Neural cell (in vitro differentiated cells): ENCODE data around the gene MACIR. TPM values are rescaled to one million over a fixed set of nuclear protein-coding genes. Genes with fewer than 3 reads are reported as not detected.

Experiments used
- H2AFZ ChIP-seq: fragments of 200-600, 300-800 bp; sonication (generic), shearing (Covaris generic); 2 replicates; pipeline ENCODE4 v1.6.0; 2014; ENCODE audit warnings: low read depth, mild to moderate bottlenecking, antibody characterized with exemption, low read length, moderate library complexity
- H3F3A ChIP-seq: fragments of 200-600 bp; shearing (Covaris generic); 2 replicates; pipeline ENCODE4 v1.6.1; 2016; ENCODE audit warnings: mild to moderate bottlenecking, moderate library complexity, mixed read lengths, antibody characterized with exemption, low read length; ENCODE audit not compliant: insufficient read depth, poor library complexity, severe bottlenecking
- H3K27ac ChIP-seq: fragments of 200-600, 300-800 bp; sonication (generic), shearing (Covaris generic); 2 replicates; pipeline ENCODE4 v1.5.1; 2014; ENCODE audit warnings: mild to moderate bottlenecking, low read length, moderate library complexity
- H3K27me3 ChIP-seq: fragments of 300-800, 200-600 bp; sonication (generic), shearing (Covaris generic); 2 replicates; pipeline ENCODE4 v1.6.0; 2014; ENCODE audit warnings: mild to moderate bottlenecking, low read depth, low read length, moderate library complexity; ENCODE audit not compliant: insufficient read depth
- H3K36me3 ChIP-seq: fragments of 300-800, 200-600 bp; sonication (generic), shearing (Covaris generic); 2 replicates; pipeline ENCODE4 v1.5.1; 2014; ENCODE audit warnings: mild to moderate bottlenecking, antibody characterized with exemption, low read length, moderate library complexity; ENCODE audit not compliant: insufficient read depth
- H3K4me2 ChIP-seq: fragments of 300-800, 200-600 bp; sonication (generic), shearing (Covaris generic); 2 replicates; pipeline ENCODE4 v1.6.0; 2014; ENCODE audit warnings: mild to moderate bottlenecking, low read length
- H3K4me3 ChIP-seq: fragments of 300-800, 200-600 bp; sonication (generic), shearing (Covaris generic); 2 replicates; pipeline ENCODE4 v1.5.1; 2014; ENCODE audit warnings: mild to moderate bottlenecking, low read length, moderate library complexity
- H3K79me2 ChIP-seq: fragments of 200-600 bp; shearing (Covaris generic); replicated peaks from 2 replicates; pipeline ENCODE4 v1.6.0; 2014; ENCODE audit warnings: mild to moderate bottlenecking, low read length, moderate library complexity; ENCODE audit not compliant: insufficient read depth
- H3K9ac ChIP-seq: fragments of 300-800, 200-600 bp; sonication (generic), shearing (Covaris generic); 2 replicates; pipeline ENCODE4 v1.6.1; 2016; ENCODE audit warnings: mild to moderate bottlenecking, low read length, mixed read lengths
- H3K9me2 ChIP-seq: fragments of 200-600 bp; shearing (Covaris generic); 2 replicates; pipeline ENCODE4 v1.6.1; 2016; ENCODE audit warnings: mild to moderate bottlenecking, low read length, mixed read lengths; ENCODE audit not compliant: insufficient read depth
- H3K9me3 ChIP-seq: fragments of 200-600, 300-800 bp; sonication (generic), shearing (Covaris generic); 2 replicates; pipeline ENCODE4 v1.6.1; 2016; ENCODE audit warnings: mild to moderate bottlenecking, mixed run types, low read length, moderate library complexity, mixed read lengths
- H4K20me1 ChIP-seq: fragments of 200-600 bp; shearing (Covaris generic); 2 replicates; pipeline ENCODE4 v1.6.1; 2016; ENCODE audit warnings: mild to moderate bottlenecking, mixed run types; ENCODE audit not compliant: insufficient read depth
- EP300 ChIP-seq: fragments of 450-650 bp; conservative IDR thresholded peaks from 2 replicates; pipeline ENCODE4 v1.6.1; 2014; ENCODE audit warnings: antibody characterized with exemption, mild to moderate bottlenecking, moderate library complexity; ENCODE audit not compliant: poor library complexity, severe bottlenecking
- EZH2 ChIP-seq: fragments of 200-600, 300-800 bp; shearing (Covaris generic), sonication (generic); IDR thresholded peaks from 2 replicates; pipeline ENCODE4 v1.6.1; 2014; ENCODE audit warnings: antibody characterized with exemption, low read length, borderline replicate concordance, mild to moderate bottlenecking; ENCODE audit not compliant: insufficient read depth, poor library complexity, severe bottlenecking
- MXI1 ChIP-seq: fragments of 450-650 bp; conservative IDR thresholded peaks from 2 replicates; pipeline ENCODE4 v1.6.1; 2014; ENCODE audit warnings: antibody characterized with exemption, mild to moderate bottlenecking; ENCODE audit not compliant: poor library complexity, severe bottlenecking
- POLR2AphosphoS5 ChIP-seq: IDR thresholded peaks from 2 replicates; pipeline ENCODE4 v1.6.1; 2012
- RAD21 ChIP-seq: fragments of 450-650 bp; conservative IDR thresholded peaks from 2 replicates; pipeline ENCODE4 v1.6.1; 2014; ENCODE audit warnings: antibody characterized with exemption, mild to moderate bottlenecking, moderate library complexity
- SMC3 ChIP-seq: fragments of 450-650 bp; conservative IDR thresholded peaks from 2 replicates; pipeline ENCODE4 v1.6.1; 2014; ENCODE audit warnings: antibody characterized with exemption, mild to moderate bottlenecking, moderate library complexity; ENCODE audit not compliant: poor library complexity
- TAF1 ChIP-seq: IDR thresholded peaks from 2 replicates; pipeline ENCODE4 v1.6.1; 2012; ENCODE audit warnings: low read depth
- polyA plus RNA-seq: library from polyadenylated mRNA; depleted of rRNA; stranded (reverse); fragments of >200 nt; gene quantifications from 2 replicates; pipeline ENCODE4 v1.2.3, GENCODE V29; 2014
- TF ChIP-seq, protein P1 (sequence below): fragments of 450-650 bp; IDR thresholded peaks from 2 replicates; pipeline ENCODE4 v1.5.1; 2014; ENCODE audit warnings: antibody characterized with exemption, mild to moderate bottlenecking, moderate library complexity; ENCODE audit not compliant: poor library complexity, severe bottlenecking
- TF ChIP-seq, protein P2 (sequence below): IDR thresholded peaks from 2 replicates; pipeline ENCODE4 v1.6.1; 2012; ENCODE audit warnings: borderline replicate concordance

The MACIR gene
- polyA plus RNA-seq, 1 donor from 2014 or later = 34.8 TPM

DNA sequence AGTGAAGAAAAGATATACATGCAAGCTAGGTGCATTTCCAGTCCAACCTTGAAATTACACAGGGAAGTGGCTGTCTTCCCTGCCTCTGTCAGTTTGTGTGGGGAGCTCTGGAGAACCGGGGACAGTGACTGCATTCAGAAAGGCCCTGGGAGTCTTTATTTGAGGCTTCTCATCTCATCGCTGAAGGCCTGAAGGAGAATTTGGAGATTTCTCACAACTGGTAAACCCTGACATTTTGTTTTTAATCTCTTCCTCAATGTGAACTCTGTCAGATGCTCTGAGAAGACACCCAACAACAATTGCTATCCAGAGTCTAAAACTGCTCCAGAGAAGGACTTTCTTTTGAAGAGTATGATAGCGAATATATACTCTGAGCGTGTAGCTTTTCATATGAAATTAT, 33.0 kb downstream of the MACIR start:
- Histone ChIP-seq H3F3A (no peaks in the 10 kb centered on the region), H3K36me3 (no peaks in the 10 kb centered on the region), H3K4me3 (no peak overlapping the region), H3K9me3 (no peaks in the 10 kb centered on the region), H3K9ac (no peak overlapping the region), H3K27ac (no peak overlapping the region), H3K27me3 (no peaks in the 10 kb centered on the region), H3K9me2 (no peaks in the 10 kb centered on the region), H4K20me1 (no peaks in the 10 kb centered on the region), H2AFZ (no peak overlapping the region), H3K79me2 (no peaks in the 10 kb centered on the region), H3K4me2 (no peak overlapping the region)
- no peak for TF ChIP-seq TAF1
- TF ChIP-seq RAD21 = no peak
- TF ChIP-seq, protein P1, sequence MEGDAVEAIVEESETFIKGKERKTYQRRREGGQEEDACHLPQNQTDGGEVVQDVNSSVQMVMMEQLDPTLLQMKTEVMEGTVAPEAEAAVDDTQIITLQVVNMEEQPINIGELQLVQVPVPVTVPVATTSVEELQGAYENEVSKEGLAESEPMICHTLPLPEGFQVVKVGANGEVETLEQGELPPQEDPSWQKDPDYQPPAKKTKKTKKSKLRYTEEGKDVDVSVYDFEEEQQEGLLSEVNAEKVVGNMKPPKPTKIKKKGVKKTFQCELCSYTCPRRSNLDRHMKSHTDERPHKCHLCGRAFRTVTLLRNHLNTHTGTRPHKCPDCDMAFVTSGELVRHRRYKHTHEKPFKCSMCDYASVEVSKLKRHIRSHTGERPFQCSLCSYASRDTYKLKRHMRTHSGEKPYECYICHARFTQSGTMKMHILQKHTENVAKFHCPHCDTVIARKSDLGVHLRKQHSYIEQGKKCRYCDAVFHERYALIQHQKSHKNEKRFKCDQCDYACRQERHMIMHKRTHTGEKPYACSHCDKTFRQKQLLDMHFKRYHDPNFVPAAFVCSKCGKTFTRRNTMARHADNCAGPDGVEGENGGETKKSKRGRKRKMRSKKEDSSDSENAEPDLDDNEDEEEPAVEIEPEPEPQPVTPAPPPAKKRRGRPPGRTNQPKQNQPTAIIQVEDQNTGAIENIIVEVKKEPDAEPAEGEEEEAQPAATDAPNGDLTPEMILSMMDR = no peak
- TF ChIP-seq EP300 = no peak
- TF ChIP-seq, protein P2, sequence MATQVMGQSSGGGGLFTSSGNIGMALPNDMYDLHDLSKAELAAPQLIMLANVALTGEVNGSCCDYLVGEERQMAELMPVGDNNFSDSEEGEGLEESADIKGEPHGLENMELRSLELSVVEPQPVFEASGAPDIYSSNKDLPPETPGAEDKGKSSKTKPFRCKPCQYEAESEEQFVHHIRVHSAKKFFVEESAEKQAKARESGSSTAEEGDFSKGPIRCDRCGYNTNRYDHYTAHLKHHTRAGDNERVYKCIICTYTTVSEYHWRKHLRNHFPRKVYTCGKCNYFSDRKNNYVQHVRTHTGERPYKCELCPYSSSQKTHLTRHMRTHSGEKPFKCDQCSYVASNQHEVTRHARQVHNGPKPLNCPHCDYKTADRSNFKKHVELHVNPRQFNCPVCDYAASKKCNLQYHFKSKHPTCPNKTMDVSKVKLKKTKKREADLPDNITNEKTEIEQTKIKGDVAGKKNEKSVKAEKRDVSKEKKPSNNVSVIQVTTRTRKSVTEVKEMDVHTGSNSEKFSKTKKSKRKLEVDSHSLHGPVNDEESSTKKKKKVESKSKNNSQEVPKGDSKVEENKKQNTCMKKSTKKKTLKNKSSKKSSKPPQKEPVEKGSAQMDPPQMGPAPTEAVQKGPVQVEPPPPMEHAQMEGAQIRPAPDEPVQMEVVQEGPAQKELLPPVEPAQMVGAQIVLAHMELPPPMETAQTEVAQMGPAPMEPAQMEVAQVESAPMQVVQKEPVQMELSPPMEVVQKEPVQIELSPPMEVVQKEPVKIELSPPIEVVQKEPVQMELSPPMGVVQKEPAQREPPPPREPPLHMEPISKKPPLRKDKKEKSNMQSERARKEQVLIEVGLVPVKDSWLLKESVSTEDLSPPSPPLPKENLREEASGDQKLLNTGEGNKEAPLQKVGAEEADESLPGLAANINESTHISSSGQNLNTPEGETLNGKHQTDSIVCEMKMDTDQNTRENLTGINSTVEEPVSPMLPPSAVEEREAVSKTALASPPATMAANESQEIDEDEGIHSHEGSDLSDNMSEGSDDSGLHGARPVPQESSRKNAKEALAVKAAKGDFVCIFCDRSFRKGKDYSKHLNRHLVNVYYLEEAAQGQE = no peak
- no peak for TF ChIP-seq EZH2
- no peak for TF ChIP-seq POLR2AphosphoS5
- no peak for TF ChIP-seq SMC3
- TF ChIP-seq MXI1 = no peak

DNA sequence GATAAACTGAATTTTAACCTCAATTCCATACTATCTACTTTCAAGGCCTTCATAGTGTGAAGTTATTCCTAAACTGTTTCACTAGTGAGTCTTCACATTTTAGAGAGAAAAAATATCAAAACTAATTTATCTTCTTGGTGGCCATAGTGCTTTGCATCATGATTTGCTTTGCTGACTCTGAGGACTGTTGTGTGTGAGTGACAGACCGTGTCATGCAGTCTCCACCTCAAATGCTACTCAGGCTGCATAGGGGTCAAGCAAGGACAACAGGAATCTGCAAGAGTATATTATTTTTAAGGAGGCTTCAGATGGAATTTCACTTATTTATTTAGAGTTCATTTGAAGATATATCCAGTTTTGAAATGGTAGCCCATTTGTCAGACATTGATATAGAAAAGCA, 34.5 kb downstream of the MACIR start:
- TF ChIP-seq TAF1 = no peak
- H3K4me3 ChIP-seq = no peak overlapping the region

DNA sequence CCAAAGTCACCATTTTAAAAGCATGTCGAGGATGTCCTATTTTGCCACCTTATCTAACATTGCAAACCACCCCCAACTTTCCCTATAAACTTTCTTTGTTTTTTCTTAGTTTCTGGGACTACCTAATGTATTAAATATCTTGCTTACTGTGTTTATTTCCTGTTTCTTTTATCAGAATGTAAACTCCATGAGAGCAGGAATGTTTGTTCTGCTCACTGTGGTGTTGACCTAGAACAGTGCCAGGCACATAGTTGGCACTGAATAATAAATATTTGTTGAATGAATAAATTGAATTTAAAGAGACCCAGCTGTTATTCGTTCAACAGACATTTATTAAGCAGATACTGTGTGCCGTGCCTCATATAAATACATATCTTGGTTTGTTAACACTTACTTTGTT, 35.2 kb downstream of the MACIR start:
- no peaks in the 10 kb centered on the region for H4K20me1 ChIP-seq
- H3K4me3 ChIP-seq = no peak overlapping the region
- no peak for TF ChIP-seq RAD21
- TF ChIP-seq POLR2AphosphoS5 = no peak
- TF ChIP-seq MXI1 = no peak
- no peak for TF ChIP-seq SMC3
- H3K4me2 ChIP-seq = no peak overlapping the region
- no peaks in the 10 kb centered on the region for H3K36me3 ChIP-seq
- no peaks in the 10 kb centered on the region for H3K27me3 ChIP-seq
- H3K9me3 ChIP-seq = no peaks in the 10 kb centered on the region
- H3K9ac ChIP-seq = no peak overlapping the region
- no peak overlapping the region for H2AFZ ChIP-seq
- H3K79me2 ChIP-seq = no peaks in the 10 kb centered on the region
- H3K9me2 ChIP-seq = no peaks in the 10 kb centered on the region
- H3K27ac ChIP-seq = no peak overlapping the region
- H3F3A ChIP-seq = peaks cover under 1% of the 10 kb centered on the region

More for the DNA sequence above, 34.5 kb downstream of the MACIR start:
- Histone ChIP-seq H3K9me3 (no peaks in the 10 kb centered on the region), H4K20me1 (no peaks in the 10 kb centered on the region), H3K9ac (no peak overlapping the region), H2AFZ (no peak overlapping the region), H3K9me2 (no peaks in the 10 kb centered on the region), H3K27ac (no peak overlapping the region), H3K4me2 (no peak overlapping the region), H3F3A (no peaks in the 10 kb centered on the region), H3K36me3 (no peaks in the 10 kb centered on the region), H3K79me2 (no peaks in the 10 kb centered on the region), H3K27me3 (no peaks in the 10 kb centered on the region)
